K562 (cell line): ENCODE data around the gene ZNF438. TPM values are rescaled to one million over a fixed set of nuclear protein-coding genes. Genes with fewer than 3 reads are reported as not detected.

Experiments
- ATAC-seq: fragments of 200-7000 bp; cut with Tn5 transposase; 3 replicates; pipeline ENCODE4 v1.9.1; 2020; ENCODE audit warnings: moderate library complexity
- BruUV-seq: library from RNA; stranded (reverse); fragments of 400-500 nt; replicated peaks from 2 replicates; lab custom pipeline; 2021; lab: Mats Ljungman, UMichigan
- CTCF ChIA-PET: fragments of 300-600 bp; formaldehyde crosslinking; extraction: SDS; loops from one replicate; lab custom pipeline; 2021; ENCODE audit warnings: low intra/inter-chr PET ratio; lab: Yijun Ruan, JAX
- POLR2A ChIA-PET: fragments of 300-600, 350-650 bp; sonication (Branson Sonifier 250); formaldehyde crosslinking; extraction: SDS; loops from one replicate; lab custom pipeline; 2021; ENCODE audit warnings: antibody characterized with exemption, inconsistent platforms; lab: Yijun Ruan, JAX
- DNase-seq, 4 experiments: peaks; one replicate each; pipeline versions ENCODE4 v3.0.0 to v3.0.0-alpha.2; 2011 to 2018; ENCODE audit warnings: low spot score in 3 of 4, mixed read lengths in 3 of 4; ENCODE audit errors: extremely low read depth in 1 of 4
- FAIRE-seq: peaks from 2 replicates; lab custom pipeline; 2011; peaks lifted over from hg19 to GRCh38; lab: Jason Lieb, UNC
- H2AFZ ChIP-seq: 2 replicates; pipeline ENCODE4 v1.6.0; 2011; ENCODE audit warnings: low read depth, low read length, control low read depth, inconsistent platforms
- H3K27ac ChIP-seq: fragments of 200-600 bp; 3 replicates; pipeline ENCODE4 v1.8.0; 2011; ENCODE audit warnings: low read depth, mild to moderate bottlenecking, control low read depth, inconsistent platforms, low read length, moderate library complexity, mixed read lengths; ENCODE audit errors: extremely low read depth
- H3K27me3 ChIP-seq, 2 experiments: fragments of 300-600 bp in 1 of 2; 2 replicates in 1 of 2; 3 replicates in 1 of 2; pipeline versions ENCODE4 v1.6.0 to v1.8.0; 2011; ENCODE audit warnings: inconsistent platforms in 2 of 2, low read length in 2 of 2, mild to moderate bottlenecking in 1 of 2, mixed read lengths in 1 of 2, moderate library complexity in 1 of 2; ENCODE audit not compliant: control insufficient read depth in 2 of 2, insufficient read depth in 2 of 2
- H3K36me3 ChIP-seq: fragments of 300-600 bp; 3 replicates; pipeline ENCODE4 v1.8.0; 2011; ENCODE audit warnings: mild to moderate bottlenecking, low read length, inconsistent platforms; ENCODE audit not compliant: control insufficient read depth, insufficient read depth
- H3K4me1 ChIP-seq, 2 experiments: fragments of 200-600 bp in 1 of 2; replicated peaks in 1 of 2; 2 replicates in 1 of 2; 3 replicates in 1 of 2; pipeline versions ENCODE4 v1.5.1 to v1.8.0; 2011; ENCODE audit warnings: inconsistent platforms in 2 of 2, low read length in 2 of 2, mild to moderate bottlenecking in 1 of 2, mixed read lengths in 1 of 2, moderate library complexity in 1 of 2; ENCODE audit not compliant: control insufficient read depth in 2 of 2, insufficient read depth in 2 of 2
- H3K4me2 ChIP-seq: 2 replicates; pipeline ENCODE4 v1.6.1; 2011; ENCODE audit warnings: low read length, control low read depth, inconsistent platforms, mixed read lengths; ENCODE audit not compliant: insufficient read depth
- H3K4me3 ChIP-seq: fragments of 200-600 bp; sonication (generic), shearing (Covaris generic); 2 replicates; pipeline ENCODE4 v1.5.1; 2016; ENCODE audit warnings: control low read depth, inconsistent platforms
- H3K79me2 ChIP-seq: fragments of 200-600 bp; 3 replicates; pipeline ENCODE4 v1.8.0; 2011; ENCODE audit warnings: low read length, inconsistent platforms; ENCODE audit not compliant: control insufficient read depth, insufficient read depth
- H3K9ac ChIP-seq, 2 experiments: 2 replicates each; pipeline versions ENCODE4 v1.6.0 to v1.6.1; 2011; ENCODE audit warnings: low read depth in 2 of 2, low read length in 2 of 2, control low read depth in 1 of 2, inconsistent platforms in 1 of 2, mild to moderate bottlenecking in 1 of 2, mixed read lengths in 1 of 2; ENCODE audit not compliant: insufficient read depth in 1 of 2
- H3K9me1 ChIP-seq: one replicate; pipeline ENCODE4 v1.6.0; 2011; ENCODE audit warnings: inconsistent platforms, mild to moderate bottlenecking, low read length, moderate library complexity; ENCODE audit not compliant: control insufficient read depth, insufficient read depth
- H3K9me3 ChIP-seq: replicated peaks from 2 replicates; pipeline ENCODE4 v1.5.1; 2011; ENCODE audit warnings: low read depth, low read length, inconsistent platforms; ENCODE audit not compliant: control insufficient read depth, insufficient read depth
- H4K20me1 ChIP-seq: replicated peaks from 2 replicates; pipeline ENCODE4 v1.6.1; 2011; ENCODE audit warnings: low read length, inconsistent platforms, mixed read lengths; ENCODE audit not compliant: control insufficient read depth, insufficient read depth
- NFRKB ChIP-seq: fragments of 450-650 bp; IDR thresholded peaks from 2 replicates; pipeline ENCODE4 v1.6.1; 2016; ENCODE audit warnings: low read depth
- NR1H2 ChIP-seq: sonication (generic); formaldehyde crosslinking; IDR thresholded peaks from 2 replicates; pipeline ENCODE4 v1.4.0; 2020; ENCODE audit warnings: mild to moderate bottlenecking, missing genetic modification reagents
- PHB ChIP-seq: fragments of 250-450 bp; sonication (Bioruptor Pico); IDR thresholded peaks from 2 replicates; pipeline ENCODE4 v1.5.0; 2021
- TARDBP ChIP-seq: fragments of 450-650 bp; IDR thresholded peaks from 2 replicates; pipeline ENCODE4 v1.6.1; 2016
- TCF3 ChIP-seq: sonication (generic); formaldehyde crosslinking; IDR thresholded peaks from 2 replicates; pipeline ENCODE4 v1.4.0; 2020; ENCODE audit warnings: mild to moderate bottlenecking, missing genetic modification reagents
- ZBTB33 ChIP-seq: sonication (generic); formaldehyde crosslinking; IDR thresholded peaks from 2 replicates; pipeline ENCODE4 v1.8.1; 2023; ENCODE audit warnings: mild to moderate bottlenecking, missing genetic modification reagents
- WGBS: fragments of 100-300 bp; shearing (Covaris generic); methylation state at CpG from one replicate; pipeline ENCODE4 v1.1.6; 2016; ENCODE audit warnings: low coverage, mixed read lengths; ENCODE audit not compliant: insufficient coverage; ENCODE audit errors: missing lambda C conversion rate; 5-methylcytosine and 5-hydroxymethylcytosine counted together
- in situ Hi-C: fragments of 300-500 bp; cut with MboI; formaldehyde crosslinking; loops from 4 replicates; pipeline ENCODE4 v1.15.0; 2018; ENCODE audit warnings: inconsistent platforms, mixed read lengths
- intact Hi-C: fragments of 100-400 bp; cut with micrococcal nuclease; formaldehyde crosslinking; loops from 2 replicates; pipeline ENCODE4 v1.14.2; 2022
- polyA plus RNA-seq, 8 experiments: library from polyadenylated mRNA; depleted of rRNA in 4 of 8; stranded (reverse) in 5 of 8; unstranded in 3 of 8; fragments of >200 nt; fragmentation: Nextera tagmentation in 2 of 8; fragmentation: Illumina TruSeq in 1 of 8; extraction: Ambion mirVana in 2 of 8; extraction: Trizol in 1 of 8; gene quantifications; 2 replicates each; pipeline versions ENCODE4 v1.2.1 to v1.2.3, GENCODE V29; 2011 to 2014; ENCODE audit warnings: inconsistent platforms in 1 of 8, missing spikeins in 1 of 8
- total RNA-seq, 7 experiments: library from RNA; depleted of rRNA in 6 of 7; stranded (reverse); fragments of >200 nt in 6 of 7; fragmentation: Illumina TruSeq in 2 of 7; extraction: Trizol in 2 of 7; gene quantifications; 2 replicates each; pipeline versions ENCODE4 v1.2.1 to v1.2.3, GENCODE V29; 2011 to 2021; ENCODE audit warnings: low replicate concordance in 1 of 7
- TF ChIP-seq, protein P1 (sequence below): sonication (generic); formaldehyde crosslinking; IDR thresholded peaks from 2 replicates; pipeline ENCODE4 v1.8.1; 2023; ENCODE audit warnings: mild to moderate bottlenecking, missing genetic modification reagents, moderate library complexity

Gene ZNF438
- total and polyA plus RNA-seq, 9 of the 15 experiments (the other 6 are each of a cell fraction or from before 2014, with no cell fraction given), result 0.45 to 1.5 (median 0.91) TPM

DNA sequence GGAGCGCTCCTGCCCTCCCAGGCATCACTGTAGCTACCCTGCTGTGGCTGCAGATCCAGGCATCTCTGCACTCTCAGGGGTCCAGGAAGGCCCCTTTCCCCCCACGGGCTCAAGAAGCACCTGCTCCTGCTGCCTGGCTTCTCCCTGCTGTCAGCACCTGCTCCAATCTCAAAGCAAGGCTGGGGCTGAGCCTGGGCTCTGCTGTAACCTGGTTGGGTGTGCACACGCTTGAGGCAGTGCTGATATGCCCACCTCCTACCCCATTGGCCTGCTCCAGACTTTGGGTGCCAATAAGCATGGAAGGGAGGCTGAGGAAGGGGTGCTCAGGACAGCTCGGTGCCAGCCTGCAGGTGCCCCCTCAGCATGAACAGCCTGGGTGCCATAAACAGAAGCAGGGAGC lies 185.0 kb downstream of the ZNF438 start:
- no peak for ATAC-seq
- ChIA-PET CTCF (no interaction called here), POLR2A (no interaction called here)
- Histone ChIP-seq H3K27ac (no peak overlapping the region), H3K4me2 (no peak overlapping the region), H3K9ac (no peak overlapping the region), H3K4me3 (no peak overlapping the region), H3K79me2 (no peaks in the 10 kb centered on the region), H3K9me1 (no peaks in the 10 kb centered on the region), H3K36me3 (no peaks in the 10 kb centered on the region), H2AFZ (no peak overlapping the region), H4K20me1 (no peaks in the 10 kb centered on the region), H3K9me3 (no peaks in the 10 kb centered on the region), H3K27me3 (peaks cover 2 to 22% of the 10 kb centered on the region in 2 experiments; a peak in 2 of 5 replicates), H3K4me1 (no peaks in the 10 kb centered on the region)
- 0% methylated on average over 4 of the region's 4 CpGs for WGBS
- no peak for FAIRE-seq
- no peak for DNase-seq
- intact Hi-C loops, result no loop called here
- BruUV-seq, result no TSS peak
- in situ Hi-C loops, result no loop called here
- TF ChIP-seq TARDBP (no peak), NR1H2 (no peak), ZBTB33 (CRISPR knock-in tag) (no peak), NFRKB (no peak), PHB (CRISPR knock-in tag) (no peak), TCF3 (CRISPR knock-in tag) (no peak)
- TF ChIP-seq, protein P1, sequence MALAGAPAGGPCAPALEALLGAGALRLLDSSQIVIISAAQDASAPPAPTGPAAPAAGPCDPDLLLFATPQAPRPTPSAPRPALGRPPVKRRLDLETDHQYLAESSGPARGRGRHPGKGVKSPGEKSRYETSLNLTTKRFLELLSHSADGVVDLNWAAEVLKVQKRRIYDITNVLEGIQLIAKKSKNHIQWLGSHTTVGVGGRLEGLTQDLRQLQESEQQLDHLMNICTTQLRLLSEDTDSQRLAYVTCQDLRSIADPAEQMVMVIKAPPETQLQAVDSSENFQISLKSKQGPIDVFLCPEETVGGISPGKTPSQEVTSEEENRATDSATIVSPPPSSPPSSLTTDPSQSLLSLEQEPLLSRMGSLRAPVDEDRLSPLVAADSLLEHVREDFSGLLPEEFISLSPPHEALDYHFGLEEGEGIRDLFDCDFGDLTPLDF (CRISPR knock-in tag), result no peak
